Ovary (tissue), 9 donors: ENCODE results near the gene KRTAP10-9. TPM values are rescaled to one million over a fixed set of nuclear protein-coding genes. Genes with fewer than 3 reads are reported as not detected.

ENCODE experiments used
- DNase-seq, 5 donors: peaks; one replicate each; pipeline ENCODE4 v3.0.0-alpha.2; 2019 to 2020
- H3K27ac ChIP-seq, 2 donors: fragments of 200-600 bp; one replicate each; pipeline versions ENCODE4 v1.5.1 to v1.8.0; 2019 to 2022
- H3K27me3 ChIP-seq: fragments of 200-600 bp; one replicate; pipeline ENCODE4 v1.8.0; 2022
- H3K36me3 ChIP-seq: fragments of 200-600 bp; sonication (generic); one replicate; pipeline ENCODE4 v1.5.1; 2019
- H3K4me1 ChIP-seq: one replicate; pipeline ENCODE4 v1.8.1; 2013; ENCODE audit warnings: mild to moderate bottlenecking, moderate library complexity; ENCODE audit not compliant: insufficient read depth
- H3K4me3 ChIP-seq: fragments of 200-600 bp; sonication (generic); one replicate; pipeline ENCODE4 v1.5.1; 2017
- H3K9me3 ChIP-seq, 2 donors: fragments of 200-600 bp in 1 of 2; sonication (generic) in 1 of 2; one replicate each; pipeline versions ENCODE4 v1.5.1 to v1.8.1; 2013 to 2019; ENCODE audit warnings: mild to moderate bottlenecking in 1 of 2, moderate library complexity in 1 of 2
- CTCF ChIP-seq, 3 donors: fragments of 450-650 bp in 2 of 3; fragments of 200-600 bp in 1 of 3; IDR thresholded peaks; one replicate each; pipeline versions ENCODE4 v1.5.1 to v1.8.0; 2016 to 2022; ENCODE audit warnings: antibody characterized with exemption in 3 of 3, mild to moderate bottlenecking in 1 of 3
- EP300 ChIP-seq: sonication (generic); formaldehyde crosslinking; IDR thresholded peaks from one replicate; pipeline ENCODE4 v1.6.1; 2017; ENCODE audit warnings: antibody characterized with exemption
- POLR2A ChIP-seq: fragments of 450-650 bp; IDR thresholded peaks from one replicate; pipeline ENCODE4 v1.6.1; 2017; ENCODE audit warnings: antibody characterized with exemption, mild to moderate bottlenecking, moderate library complexity
- WGBS, 3 donors: extraction: QIAGEN DNeasy Blood & Tissue Kit in 1 of 3; methylation state at CpG; one replicate each; pipeline versions ENCODE4 v1.1.5 to v1.1.7; 2013 to 2017; 5-methylcytosine and 5-hydroxymethylcytosine counted together
- intact Hi-C, 4 donors: fragments of 100-400 bp; cut with DNase I; formaldehyde crosslinking; loops; one replicate each; pipeline versions ENCODE4 v1.11.0 to v1.15.1; 2022 to 2023
- polyA plus RNA-seq, 2 donors: library from polyadenylated mRNA; stranded (reverse); fragments of 200-250 nt in 1 of 2; fragments of 350-450 nt in 1 of 2; fragmentation: Illumina TruSeq in 1 of 2; extraction: RNeasy Lipid Tissue Mini Kit (QIAGEN cat#74804) in 1 of 2; gene quantifications; one replicate each; pipeline ENCODE4 v1.2.3, GENCODE V29; 2013 to 2014
- total RNA-seq, 7 donors: library from RNA; depleted of rRNA in 2 of 7; stranded (reverse); fragments of >200 nt in 2 of 7; fragmentation: NEBNext Ultra II Directional in 3 of 7; extraction: Animal tissue kit (Norgen Biotek cat#: 25700) in 3 of 7; gene quantifications; one replicate each; pipeline versions ENCODE4 v1.1.0 to v1.2.4, GENCODE V29; 2016 to 2023
- donor health status: DM: no; HTN: no; CAD: no; lungs with moderate emphysema.
- donor health status: DM: no; HTN: no; CAD: no.
- donor health status: Bipolar disorder and iron deficiency.
- donor health status: DM: yes; HTN: yes; CAD: no.
- donor health status: DM: no; HTN: no; CAD: no.
- donor health status: DM: yes; HTN: yes; CAD: no.

KRTAP10-9 gene
- total and polyA plus RNA-seq, 9 donors, result not detected

GRCh38 chr21:44628707-44629391, 2.0 kb downstream of the KRTAP10-9 start:
- WGBS, 3 donors, result 64 to 66% (median 64%) methylated on average over 18 of the region's 18 CpGs
- intact Hi-C loops, result no loop called here
- H3K9me3 ChIP-seq, result peaks cover 0 to 2% of the 10 kb centered on the region in 2 donors
- DNase-seq, result no peak
- TF ChIP-seq EP300 (no peak), CTCF (IDR thresholded peaks at IDR 0.05) (no peak)
- no peaks in the 10 kb centered on the region for H3K4me1 ChIP-seq
- H3K36me3 ChIP-seq, result no peaks in the 10 kb centered on the region
- H3K27me3 ChIP-seq, result no peaks in the 10 kb centered on the region
- no peak overlapping the region for H3K4me3 ChIP-seq
- H3K27ac ChIP-seq, result no peak overlapping the region

GRCh38 chr21:44630440-44630839, 3.5 kb downstream of the KRTAP10-9 start:
- intact Hi-C loops, result no loop called here
- Histone ChIP-seq H3K36me3 (no peaks in the 10 kb centered on the region), H3K27me3 (no peaks in the 10 kb centered on the region), H3K9me3 (no peaks in the 10 kb centered on the region), H3K27ac (no peak overlapping the region), H3K4me1 (no peaks in the 10 kb centered on the region), H3K4me3 (no peak overlapping the region)
- TF ChIP-seq CTCF (IDR thresholded peaks at IDR 0.05), result no peak
- TF ChIP-seq POLR2A, result no peak
- no peak for TF ChIP-seq EP300
- DNase-seq, result no peak
- 83 to 90% (median 85%) methylated on average over 2 of the region's 2 CpGs for WGBS, 3 donors

GRCh38 chr21:44632067-44632466, 5.2 kb downstream of the KRTAP10-9 start:
- WGBS, 3 donors, result 81 to 91% (median 87%) methylated on average over 1 of the region's 1 CpG
- Histone ChIP-seq H3K4me1 (no peaks in the 10 kb centered on the region), H3K4me3 (no peak overlapping the region), H3K27ac (no peak overlapping the region), H3K9me3 (no peaks in the 10 kb centered on the region), H3K36me3 (no peaks in the 10 kb centered on the region), H3K27me3 (no peaks in the 10 kb centered on the region)
- TF ChIP-seq POLR2A, result no peak
- no peak for TF ChIP-seq EP300
- TF ChIP-seq CTCF (IDR thresholded peaks at IDR 0.05), result no peak
- DNase-seq, result no peak
- intact Hi-C loops, result no loop called here

GRCh38 chr21:44636209-44637017, 9.5 kb downstream of the KRTAP10-9 start:
- H3K27me3 ChIP-seq, result no peaks in the 10 kb centered on the region
- WGBS, 3 donors, result 69 to 83% (median 81%) methylated on average over 15 of the region's 15 CpGs

More at GRCh38 chr21:44636209-44637017, 9.5 kb downstream of the KRTAP10-9 start:
- no peaks in the 10 kb centered on the region for H3K36me3 ChIP-seq
- TF ChIP-seq POLR2A (no peak), CTCF (IDR thresholded peaks at IDR 0.05) (no peak), EP300 (no peak)
- H3K4me3 ChIP-seq, result no peak overlapping the region
- DNase-seq, result no peak
- intact Hi-C loops, result no loop called here
- H3K4me1 ChIP-seq, result no peaks in the 10 kb centered on the region
- no peaks in the 10 kb centered on the region for H3K9me3 ChIP-seq
- no peak overlapping the region for H3K27ac ChIP-seq
